DOHH2 (cell line): ENCODE data around the gene FHOD1.

ENCODE experiments used
- EZH2phosphoT487 ChIP-seq: fragments of 200-600 bp; sonication (generic); IDR thresholded peaks from 2 replicates; pipeline ENCODE4 v1.6.1; 2017; ENCODE audit warnings: borderline replicate concordance, mild to moderate bottlenecking, antibody characterized with exemption, low read length, moderate library complexity, mixed read lengths
- TF ChIP-seq, protein P1 (sequence below): fragments of 200-600 bp; sonication (generic); IDR thresholded peaks from one replicate; pipeline ENCODE4 v1.5.1; 2014; ENCODE audit warnings: antibody characterized with exemption, mild to moderate bottlenecking, low read depth, low read length; ENCODE audit not compliant: poor library complexity, severe bottlenecking

DNA sequence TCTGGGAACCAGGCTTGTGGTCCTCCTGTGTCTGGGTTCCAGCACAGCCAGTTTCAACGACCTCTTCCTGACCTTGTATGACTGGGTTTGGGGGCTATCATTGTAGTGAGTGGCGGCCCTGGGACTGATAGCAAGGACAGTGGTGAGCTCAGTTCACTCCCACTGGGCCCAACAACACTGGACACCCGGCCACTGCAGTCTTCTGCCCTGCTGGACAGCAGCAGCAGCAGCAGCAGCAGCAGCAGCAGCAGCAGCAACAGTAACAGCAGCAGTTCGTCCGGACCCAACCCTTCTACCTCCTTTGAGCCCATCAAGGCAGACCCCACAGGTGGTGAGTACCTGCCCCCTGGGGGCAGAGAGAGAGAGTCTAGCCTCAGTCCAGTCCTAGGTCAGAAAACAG, 51.6 kb downstream of the FHOD1 start:
- TF ChIP-seq, protein P1, sequence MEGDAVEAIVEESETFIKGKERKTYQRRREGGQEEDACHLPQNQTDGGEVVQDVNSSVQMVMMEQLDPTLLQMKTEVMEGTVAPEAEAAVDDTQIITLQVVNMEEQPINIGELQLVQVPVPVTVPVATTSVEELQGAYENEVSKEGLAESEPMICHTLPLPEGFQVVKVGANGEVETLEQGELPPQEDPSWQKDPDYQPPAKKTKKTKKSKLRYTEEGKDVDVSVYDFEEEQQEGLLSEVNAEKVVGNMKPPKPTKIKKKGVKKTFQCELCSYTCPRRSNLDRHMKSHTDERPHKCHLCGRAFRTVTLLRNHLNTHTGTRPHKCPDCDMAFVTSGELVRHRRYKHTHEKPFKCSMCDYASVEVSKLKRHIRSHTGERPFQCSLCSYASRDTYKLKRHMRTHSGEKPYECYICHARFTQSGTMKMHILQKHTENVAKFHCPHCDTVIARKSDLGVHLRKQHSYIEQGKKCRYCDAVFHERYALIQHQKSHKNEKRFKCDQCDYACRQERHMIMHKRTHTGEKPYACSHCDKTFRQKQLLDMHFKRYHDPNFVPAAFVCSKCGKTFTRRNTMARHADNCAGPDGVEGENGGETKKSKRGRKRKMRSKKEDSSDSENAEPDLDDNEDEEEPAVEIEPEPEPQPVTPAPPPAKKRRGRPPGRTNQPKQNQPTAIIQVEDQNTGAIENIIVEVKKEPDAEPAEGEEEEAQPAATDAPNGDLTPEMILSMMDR, result no peak
- no peak for TF ChIP-seq EZH2phosphoT487
